Limb (tissue), 2 donors: ENCODE results near the gene SEC22C.
A peak's percentile ranks its signal among the peaks of the same experiment; 100 is the strongest.
"Not testable (repeated sequence)": the region's sequence is repeated elsewhere in the genome, so short reads cannot be mapped to it uniquely, and the experiment has no call there.

Experiments used
- DNase-seq, 2 donors: peaks; one replicate each; pipeline ENCODE4 v3.0.0-alpha.2; 2016; ENCODE audit errors: extremely low spot score in 2 of 2

The SEC22C gene

DNA sequence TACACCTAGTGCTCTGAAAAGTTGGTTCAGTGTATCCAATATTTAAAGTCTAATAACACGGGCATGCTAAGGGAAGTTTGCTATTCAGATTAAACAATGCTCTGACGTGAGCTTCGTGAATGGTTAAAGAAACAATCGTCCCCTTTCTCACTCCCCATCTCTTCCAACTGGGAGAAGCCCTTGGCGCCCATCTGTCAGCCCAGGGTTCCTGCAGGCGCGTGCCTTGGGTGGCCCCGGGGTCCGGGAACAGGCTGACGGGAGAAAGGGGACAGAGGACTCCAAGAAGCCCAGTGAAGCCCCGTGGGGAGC is 413 bp downstream of the SEC22C start:
- no peak for DNase-seq

DNA sequence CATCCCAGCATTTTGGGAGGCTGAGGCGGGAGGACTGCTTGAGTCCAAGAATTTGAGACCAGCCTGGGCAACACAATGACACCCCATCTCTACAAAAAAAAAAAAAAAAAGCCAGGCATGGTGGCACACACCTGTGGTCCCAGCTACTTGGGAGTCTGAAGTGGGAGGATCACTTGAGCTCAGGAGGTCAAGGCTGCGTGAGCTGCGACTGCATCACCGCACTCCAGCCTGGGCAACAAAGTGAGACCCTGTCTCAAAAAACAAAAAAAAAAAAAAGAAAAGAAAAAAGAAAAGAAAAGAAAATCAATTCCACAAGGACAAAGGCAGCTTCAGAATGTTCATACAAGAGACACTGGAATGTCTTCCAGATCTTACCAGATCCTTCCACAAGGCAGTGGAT is 2.4 kb downstream of the SEC22C start:
- DNase-seq: not testable (repeated sequence)

DNA sequence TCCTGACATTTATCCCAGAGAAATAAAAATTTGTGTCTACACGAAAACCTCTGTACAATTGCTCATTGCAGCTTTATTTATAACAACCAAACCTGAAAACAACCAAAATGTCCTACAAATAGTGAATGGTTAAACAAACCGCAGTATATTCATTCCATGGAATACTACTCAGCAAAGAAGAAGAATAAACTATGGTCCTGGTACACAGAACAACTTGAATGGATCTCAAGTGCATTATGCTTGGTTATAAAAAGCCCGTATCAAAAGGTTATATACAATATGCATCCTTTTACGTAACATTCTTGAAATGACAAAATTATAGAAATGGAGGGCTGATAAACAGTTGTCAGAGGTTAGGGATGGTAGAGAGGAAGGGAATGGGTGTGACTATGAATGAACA is 3.7 kb downstream of the SEC22C start:
- DNase-seq: no peak

DNA sequence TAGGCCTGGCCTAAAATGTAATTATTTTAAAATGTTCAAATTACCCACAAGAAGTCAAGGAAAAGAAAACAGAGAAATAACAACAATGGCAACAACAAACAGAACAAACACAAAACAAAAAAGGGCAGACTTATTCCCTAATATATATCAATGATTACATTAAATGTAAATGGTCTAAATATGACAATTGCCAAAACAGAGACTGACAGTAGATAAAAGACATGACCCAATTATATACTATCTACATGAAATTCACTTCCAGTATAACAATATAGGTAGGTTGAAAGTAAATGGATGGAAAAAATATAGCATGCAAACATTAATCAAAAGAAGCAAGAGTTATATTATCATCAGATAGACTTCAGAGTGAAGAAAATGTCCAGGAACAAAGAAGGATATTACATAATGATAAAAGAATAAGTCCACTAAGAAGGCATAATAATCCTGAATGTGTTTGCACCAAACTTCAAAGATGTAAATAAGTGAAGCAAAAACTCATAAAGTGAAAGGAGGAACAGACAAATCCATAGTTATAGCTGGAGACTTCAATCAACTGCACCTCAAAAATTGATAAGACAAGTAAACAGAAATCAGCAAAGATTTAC is 6.5 kb downstream of the SEC22C start:
- no peak for DNase-seq

DNA sequence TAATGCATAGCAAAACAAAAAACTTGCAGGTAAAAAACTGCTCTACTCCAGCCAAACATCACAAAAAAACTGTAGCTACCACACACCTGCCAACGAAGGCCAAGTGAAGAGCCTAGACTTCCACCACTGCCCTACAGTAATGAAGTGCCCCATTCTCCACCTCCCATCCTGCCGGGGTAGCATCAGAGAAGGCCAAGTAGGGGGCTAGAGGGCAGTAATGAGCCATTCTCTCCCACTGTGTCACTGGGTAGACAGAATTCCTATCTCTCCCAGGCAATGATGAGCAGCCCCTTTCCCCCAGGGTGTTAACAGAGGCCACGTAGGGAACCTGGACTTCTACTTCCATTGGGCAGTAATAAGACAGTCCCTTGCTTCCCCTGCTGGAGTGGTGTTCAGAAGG is 9.5 kb downstream of the SEC22C start:
- no peak for DNase-seq

DNA sequence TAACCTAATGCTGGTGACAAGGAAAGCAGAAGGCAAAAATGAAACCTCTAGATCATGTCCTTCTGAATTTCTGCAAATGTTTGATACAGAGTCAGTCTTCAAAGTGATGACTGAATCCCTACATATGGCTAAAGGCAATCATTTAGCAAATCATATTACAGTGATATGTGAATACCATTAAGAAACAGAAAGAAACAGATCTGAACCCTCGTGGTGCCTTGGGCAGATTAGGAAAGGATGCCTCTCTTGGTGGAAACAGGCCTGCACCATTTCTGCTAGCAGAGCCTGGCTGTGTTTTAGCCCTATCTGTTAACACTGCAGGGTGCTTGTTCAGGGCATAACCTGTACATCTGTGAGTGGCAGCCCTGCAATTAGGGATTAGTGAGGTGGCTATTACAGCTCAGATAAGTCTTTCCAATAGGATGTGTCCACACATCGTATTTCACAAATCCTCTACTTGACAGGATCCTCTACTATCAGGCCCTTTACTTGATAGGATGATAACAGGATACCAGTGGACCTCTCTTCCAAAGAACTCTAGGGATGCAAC is 12.1 kb downstream of the SEC22C start:
- DNase-seq: no peak

DNA sequence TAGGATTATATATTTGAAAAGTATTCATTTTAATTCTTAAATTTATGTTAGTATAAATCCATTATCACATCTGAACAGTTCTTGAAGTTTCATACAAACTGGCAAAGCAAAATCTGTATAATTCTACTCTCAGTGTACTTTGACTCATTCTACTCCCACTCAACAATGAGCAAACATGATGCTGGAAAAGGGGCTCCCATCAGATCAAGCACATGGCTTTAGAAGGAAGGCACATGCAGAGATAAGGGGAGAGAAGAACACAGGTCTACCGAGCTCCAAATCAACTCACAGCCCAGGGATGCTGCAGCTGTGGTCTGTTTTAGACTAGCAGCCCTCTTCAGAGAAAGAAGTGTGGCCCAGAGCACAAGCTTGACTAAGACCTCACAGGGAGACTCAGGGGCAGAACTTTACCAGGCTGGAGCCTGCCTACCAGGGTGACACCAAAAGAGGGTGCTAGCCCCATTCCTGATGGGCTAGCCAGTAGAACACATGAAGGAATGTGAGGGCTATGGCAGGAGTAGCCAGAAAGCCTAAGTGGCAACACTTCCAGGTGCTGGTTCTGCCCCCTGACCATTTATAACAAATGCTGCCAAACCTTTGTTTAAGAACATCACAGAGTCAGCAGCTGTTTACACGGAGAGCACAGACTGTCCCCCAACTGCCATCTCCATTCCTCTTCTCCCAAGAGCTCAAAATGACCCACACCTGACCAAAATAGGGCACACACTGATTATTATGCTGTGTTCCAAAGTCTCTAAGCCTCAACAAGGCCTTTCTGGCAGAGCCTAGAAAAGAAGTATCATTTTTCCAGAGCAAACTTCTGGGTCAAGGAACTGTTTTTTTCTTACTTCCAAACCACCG is 19.5 kb downstream of the SEC22C start:
- DNase-seq: no peak

DNA sequence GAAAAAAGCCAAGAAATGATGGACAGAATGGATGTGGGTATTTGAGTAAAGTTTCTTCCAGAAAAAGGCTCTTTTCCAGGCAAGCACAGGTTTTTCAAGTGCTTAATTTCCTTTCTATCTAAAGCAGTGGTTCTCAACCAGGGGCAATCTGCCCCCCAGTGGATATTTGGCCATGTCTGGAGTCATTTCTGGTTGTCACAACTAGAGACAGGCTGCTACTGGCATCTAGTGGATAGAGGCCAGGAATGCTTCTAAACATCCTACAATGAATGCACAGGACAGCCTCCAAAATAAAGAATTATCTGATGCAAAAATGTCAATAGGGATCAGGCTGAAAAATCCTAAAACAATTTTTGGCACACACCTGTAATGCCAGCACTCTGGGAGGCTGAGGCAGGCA is 23.9 kb downstream of the SEC22C start:
- no peak for DNase-seq

DNA sequence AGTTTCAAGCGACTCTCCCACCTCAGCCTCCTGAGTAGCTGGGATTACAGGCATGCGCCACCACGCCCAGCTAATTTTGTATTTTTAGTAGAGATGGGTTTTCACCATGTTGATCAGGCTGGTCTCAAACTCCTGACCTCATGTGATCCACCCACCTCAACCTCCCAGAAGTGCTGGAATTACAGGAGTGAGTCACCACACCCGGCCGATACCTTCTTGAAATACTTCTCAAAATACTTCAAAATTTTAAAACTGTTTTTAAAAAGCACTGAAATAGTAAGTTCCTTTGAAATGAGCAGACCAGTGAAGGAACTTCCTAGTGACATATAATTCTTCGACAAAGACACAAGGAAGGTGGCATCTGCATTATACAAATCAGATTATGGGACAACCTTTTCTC is 24.9 kb downstream of the SEC22C start:
- DNase-seq: not testable (repeated sequence)

DNA sequence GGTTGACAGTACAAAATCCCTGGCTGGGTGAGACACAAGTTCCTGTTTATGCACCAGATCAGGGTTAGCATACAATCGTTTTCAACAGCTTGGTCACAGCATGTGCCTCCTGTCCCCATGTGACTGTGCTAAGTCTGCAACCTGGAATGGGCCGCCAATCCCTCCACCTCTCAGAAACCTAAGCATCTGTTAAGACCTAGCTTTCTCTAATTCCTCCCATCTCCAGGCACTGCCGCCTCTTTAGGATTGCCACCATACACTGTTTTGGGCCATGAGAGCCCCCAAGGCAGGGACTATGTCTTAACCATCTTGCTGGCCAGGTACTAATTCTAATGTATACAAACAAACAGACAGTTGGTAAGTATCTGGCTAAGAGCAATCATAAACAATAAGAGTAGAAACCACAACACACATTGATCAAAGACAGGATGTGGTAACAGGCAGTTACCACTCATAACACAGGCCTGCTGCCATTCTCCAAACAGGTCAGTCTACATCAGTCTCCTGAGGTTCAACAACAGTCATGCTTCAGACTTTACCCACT is 25.6 kb downstream of the SEC22C start:
- no peak for DNase-seq

DNA sequence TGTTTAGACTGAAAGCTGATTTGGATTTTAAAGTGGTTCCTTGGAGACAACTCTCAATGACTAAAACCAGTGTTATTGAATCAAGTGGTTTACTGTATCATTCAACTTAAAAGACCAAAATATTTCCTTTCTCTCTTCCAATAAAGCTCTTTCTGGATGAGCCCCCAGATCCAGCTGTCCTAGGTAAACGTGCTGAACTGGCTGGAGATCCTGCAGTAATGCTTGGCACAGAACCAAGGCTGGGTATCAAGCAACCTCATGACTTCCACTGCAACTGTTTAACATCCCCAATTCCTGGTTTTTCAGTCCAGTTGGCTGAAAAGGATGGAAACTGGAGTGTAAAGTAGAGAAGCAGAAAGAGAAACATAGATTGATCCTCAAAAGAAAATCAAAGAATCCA is 28.9 kb downstream of the SEC22C start:
- DNase-seq: no peak

DNA sequence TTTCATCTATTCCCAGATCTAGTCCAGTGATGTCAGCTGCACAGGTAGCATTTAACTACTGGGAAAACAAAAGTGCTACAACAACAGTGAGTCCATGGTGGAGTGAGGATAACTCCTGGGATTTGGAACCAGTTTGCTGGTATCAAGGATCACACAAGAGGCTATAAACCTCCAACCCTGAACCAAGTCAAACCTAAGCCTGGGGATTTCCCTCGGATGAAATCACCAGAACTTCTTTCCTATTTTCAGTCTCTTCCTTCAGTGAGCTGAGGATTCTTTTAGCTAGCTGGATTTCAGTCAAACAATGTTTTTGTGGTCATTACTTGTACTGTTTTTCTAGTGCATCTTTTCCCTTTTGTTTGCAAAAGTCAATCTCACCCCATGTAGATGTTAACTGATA is 31.5 kb downstream of the SEC22C start:
- DNase-seq: no peak

DNA sequence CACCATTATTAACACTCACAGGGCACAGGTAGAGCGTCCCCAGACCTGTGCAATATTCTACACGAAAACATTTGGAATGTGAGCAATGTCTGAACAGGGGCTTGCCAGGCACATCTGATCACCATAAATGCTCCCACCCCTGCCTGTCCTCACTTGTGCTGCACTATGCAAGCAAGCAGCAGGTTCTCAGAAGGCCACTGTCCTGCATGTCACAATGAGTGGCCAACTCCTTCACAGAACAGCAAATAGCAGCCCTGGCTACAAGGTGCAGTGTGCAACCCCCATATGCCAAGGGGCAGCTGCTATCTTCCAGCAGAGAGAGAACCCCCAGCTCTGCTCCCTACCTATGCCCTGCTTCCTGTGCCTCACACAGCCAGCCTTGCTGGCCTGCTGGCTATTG is 32.6 kb downstream of the SEC22C start:
- no peak for DNase-seq

DNA sequence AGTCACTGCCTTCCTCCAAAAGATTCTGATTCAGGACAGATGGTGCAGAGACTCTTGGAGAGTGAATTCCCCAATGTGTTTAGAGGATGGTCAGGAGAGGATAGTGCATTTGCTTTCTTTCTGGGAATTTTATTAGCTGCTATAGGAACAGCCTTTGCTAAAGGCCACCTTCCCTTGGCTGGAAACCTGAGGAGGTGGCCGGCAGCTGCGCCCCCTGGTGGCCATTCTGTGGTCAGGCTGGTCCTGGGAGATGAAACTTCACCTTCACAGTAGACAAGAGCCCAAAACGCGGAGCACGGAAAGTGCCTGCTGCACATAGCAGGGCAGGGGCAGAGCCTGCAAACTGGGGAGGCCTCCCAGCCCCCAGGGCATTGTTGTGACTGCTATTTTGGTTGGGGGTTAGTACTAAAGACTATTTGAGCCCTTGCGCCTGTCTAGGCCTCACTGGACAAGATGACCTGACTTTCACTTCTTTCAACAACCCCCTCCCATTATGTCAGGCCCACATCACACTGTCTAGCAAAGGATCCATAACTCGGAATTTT is 34.3 kb downstream of the SEC22C start:
- DNase-seq: peak; percentile 42 to 78

DNA sequence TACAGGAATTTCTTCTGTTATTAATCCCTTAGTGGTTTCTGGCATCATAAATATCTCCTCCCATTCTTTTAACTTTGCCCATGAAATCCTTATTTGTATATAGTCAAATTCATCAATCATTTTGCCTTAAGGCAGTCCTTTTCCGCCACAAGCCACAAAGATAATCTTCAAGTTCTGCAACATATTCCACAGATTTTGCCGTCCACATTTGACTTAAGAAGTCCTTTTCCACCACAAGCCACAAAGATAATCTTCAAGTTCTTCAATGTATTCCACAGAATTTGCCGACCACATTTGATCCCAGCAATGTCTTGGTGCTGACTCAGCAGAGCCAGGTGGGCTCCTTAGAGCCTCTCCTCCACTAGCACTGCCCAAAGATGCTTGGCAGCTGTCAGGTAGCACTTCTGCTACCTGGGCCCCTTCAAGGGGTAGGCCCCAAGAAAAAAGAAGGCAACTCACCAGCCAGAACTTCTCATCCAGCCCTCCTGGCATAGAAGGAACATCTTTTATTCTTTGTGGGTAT is 35.0 kb downstream of the SEC22C start:
- no peak for DNase-seq

DNA sequence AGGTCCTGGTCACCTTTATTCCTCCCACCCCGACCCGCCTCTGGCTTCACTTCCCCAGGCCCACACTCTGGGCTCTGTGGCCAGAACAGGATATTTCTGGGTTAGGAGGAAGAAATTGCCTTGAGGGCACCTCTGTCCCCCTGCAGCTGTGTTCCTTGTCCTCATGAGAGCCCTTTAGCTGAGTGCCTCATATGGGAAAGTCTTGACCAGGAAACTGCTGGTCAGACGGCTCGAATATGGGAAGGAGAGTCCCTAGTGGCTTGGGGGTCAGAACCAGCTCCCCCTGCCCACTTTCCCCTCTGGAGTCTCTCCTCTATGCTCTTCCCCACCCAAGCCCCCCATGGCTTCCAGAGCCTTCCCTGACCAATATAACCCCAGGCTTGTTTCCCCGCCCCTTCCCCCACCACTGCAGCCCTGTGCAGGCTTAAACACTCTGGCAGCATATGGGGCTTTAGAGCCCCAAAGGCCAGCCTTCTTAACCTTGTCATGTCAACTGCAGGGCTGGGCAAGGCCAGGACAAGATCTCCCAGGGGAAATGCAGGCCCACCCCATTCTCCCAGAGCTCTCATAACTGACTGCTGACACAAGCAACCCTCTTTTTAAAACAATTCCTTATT is 36.4 kb downstream of the SEC22C start:
- no peak for DNase-seq

DNA sequence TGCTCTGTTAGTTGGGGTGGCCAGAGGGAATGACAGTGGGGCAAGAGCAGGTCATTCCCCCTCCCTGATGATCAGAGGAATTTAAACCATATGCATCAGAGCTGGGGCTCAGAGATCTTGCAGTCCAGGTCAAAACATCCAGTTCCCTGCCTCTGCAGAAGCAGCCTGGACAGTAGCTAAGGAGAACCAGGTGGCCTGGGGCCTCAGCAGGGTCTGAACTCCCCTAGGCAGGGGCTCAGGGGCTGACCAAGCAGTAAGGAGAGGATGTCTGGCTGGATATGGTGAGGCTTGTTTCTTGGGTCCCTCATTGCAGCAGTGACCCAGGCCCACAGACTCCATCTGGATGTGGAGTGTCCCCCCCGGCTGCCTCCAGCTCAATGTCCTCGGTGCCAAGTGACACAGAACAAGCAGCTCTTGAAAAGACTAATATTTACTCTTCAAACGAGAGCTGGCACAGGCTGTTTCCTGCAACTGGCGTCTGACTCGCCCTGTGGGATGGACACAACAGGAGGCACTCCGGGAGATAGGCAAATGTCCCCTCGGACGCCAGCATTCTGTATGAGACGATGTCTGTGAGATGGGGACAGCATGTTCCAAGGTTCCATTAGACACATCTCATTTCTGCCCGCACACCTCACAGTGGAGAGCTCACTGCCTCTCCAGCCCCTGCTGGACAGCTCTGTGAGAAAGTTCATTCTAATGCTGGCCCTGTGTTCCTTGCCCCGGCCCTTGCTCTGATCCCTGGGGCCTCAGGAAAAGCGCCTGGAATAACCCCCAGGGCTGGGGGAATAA is 37.1 kb downstream of the SEC22C start:
- DNase-seq: no peak

DNA sequence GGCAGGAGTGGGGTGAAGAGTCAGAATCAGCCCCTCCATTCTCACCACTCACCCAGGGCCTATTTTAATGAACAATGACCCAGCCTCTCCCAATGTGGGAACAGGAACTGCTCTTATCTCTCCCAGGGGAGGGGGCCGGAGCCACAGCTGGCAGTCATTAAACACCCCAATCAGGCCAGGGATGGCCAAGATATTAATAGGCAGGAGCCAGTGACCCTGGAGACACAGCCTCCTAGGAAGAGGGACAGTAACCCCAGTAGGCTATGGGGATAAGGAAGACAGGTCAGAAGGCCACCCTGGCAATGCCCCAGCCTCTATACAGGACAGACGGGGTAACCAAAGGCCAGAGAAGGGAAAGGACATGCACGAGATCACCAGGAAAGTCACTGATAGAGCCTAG is 40.7 kb downstream of the SEC22C start:
- DNase-seq: no peak

DNA sequence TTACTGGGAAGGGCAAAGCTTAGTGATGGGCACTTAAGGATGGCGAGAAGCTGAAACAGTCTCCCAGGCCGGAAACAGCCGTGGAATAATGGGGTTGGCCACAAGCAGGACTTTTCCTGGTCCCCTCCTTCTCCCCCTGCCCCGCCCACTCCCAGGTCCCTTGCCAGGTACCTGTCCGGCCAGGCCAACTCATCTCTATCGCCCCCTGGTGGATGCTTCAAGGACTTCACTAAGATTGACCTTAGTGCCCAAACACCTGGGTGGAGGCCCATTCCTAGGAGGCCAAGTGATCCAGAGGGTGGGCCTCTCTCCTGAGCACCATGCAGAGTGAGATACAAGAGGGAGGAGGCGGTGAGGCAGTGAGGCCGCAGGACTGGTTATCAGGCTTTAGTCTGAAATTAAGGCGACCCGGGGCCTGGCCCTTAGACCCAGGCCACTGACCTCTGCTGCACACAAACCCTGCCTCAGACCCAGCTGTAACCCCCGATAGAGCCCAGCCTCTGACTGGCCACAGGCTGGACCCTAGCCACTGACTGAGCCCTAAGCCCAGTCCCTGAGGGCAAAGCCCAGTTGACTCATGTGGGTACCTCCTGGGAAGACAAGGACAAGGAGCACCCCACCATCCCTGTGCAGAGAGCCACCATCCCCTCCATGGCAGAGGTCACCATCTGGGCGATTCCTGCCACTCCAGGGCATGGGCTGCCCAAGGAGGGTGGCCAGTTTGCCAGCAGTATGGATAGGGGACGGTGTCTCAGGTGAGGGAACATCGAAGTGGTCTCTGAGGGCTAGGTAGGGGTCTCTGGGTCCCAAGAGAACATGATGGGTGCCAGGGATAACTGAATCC is 41.7 kb downstream of the SEC22C start:
- no peak for DNase-seq

DNA sequence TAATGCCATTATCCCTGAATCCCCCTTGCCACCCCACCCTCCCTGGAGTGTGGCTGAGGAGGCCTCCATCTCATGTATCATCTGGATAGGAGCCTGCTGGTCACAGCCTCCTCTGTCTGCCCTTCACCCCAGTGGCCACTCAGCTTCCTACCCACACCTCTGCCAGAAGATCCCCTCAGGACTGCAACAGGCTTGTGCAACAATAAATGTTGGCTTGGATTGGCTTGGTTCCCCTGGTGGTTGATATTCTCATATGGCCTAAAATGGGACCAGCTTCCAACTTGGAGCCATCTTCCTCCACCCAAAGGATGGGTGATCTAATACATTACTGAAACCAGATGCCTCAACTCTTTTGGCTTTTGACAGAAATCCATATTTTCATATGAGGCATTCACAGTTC is 44.4 kb downstream of the SEC22C start:
- DNase-seq: no peak
